ENCODE measurements around the gene HAO2. TPM values are rescaled to one million over a fixed set of nuclear protein-coding genes. Genes with fewer than 3 reads are reported as not detected.

HAO2 gene
- total RNA-seq, 1 donor from 2014 or later: not detected

GRCh38 chr1:119380304-119380703 lies 11.7 kb downstream of the HAO2 start:
- DNase-seq: no peak
- Histone ChIP-seq H3K27ac (replicated peaks) (no peak overlapping the region), H3K4me1 (no peaks in the 10 kb centered on the region), H3K9me3 (replicated peaks) (peaks cover 8% of the 10 kb centered on the region), H3K36me3 (no peaks in the 10 kb centered on the region), H3K27me3 (ENCODE audit: low read depth) (no peaks in the 10 kb centered on the region), H3K4me3 (no peak overlapping the region)
- intact Hi-C loops (cut with micrococcal nuclease): no loop called here
- no peak for TF ChIP-seq CTCF (IDR thresholded peaks at IDR 0.05; ENCODE audit: borderline replicate concordance)

GRCh38 chr1:119380983-119381662 lies 12.5 kb downstream of the HAO2 start:
- H3K4me1 ChIP-seq: no peaks in the 10 kb centered on the region
- H3K9me3 ChIP-seq (replicated peaks): peaks cover 8% of the 10 kb centered on the region
- no peak overlapping the region for H3K4me3 ChIP-seq
- TF ChIP-seq CTCF (IDR thresholded peaks at IDR 0.05; ENCODE audit: borderline replicate concordance): no peak
- H3K27me3 ChIP-seq (ENCODE audit: low read depth): peaks cover under 1% of the 10 kb centered on the region
- intact Hi-C loops (cut with micrococcal nuclease): no loop called here
- H3K27ac ChIP-seq (replicated peaks): no peak overlapping the region
- H3K36me3 ChIP-seq: no peaks in the 10 kb centered on the region
- DNase-seq: no peak

GRCh38 chr1:119384591-119384990 lies 16.0 kb downstream of the HAO2 start:
- DNase-seq: no peak
- no peaks in the 10 kb centered on the region for H3K9me3 ChIP-seq (replicated peaks)
- no peaks in the 10 kb centered on the region for H3K4me1 ChIP-seq
- intact Hi-C loops (cut with micrococcal nuclease): no loop called here
- no peak overlapping the region for H3K27ac ChIP-seq (replicated peaks)
- no peaks in the 10 kb centered on the region for H3K36me3 ChIP-seq
- no peak overlapping the region for H3K4me3 ChIP-seq
- TF ChIP-seq CTCF (IDR thresholded peaks at IDR 0.05; ENCODE audit: borderline replicate concordance): no peak
- H3K27me3 ChIP-seq (ENCODE audit: low read depth): peaks cover 5% of the 10 kb centered on the region

- Histone ChIP-seq H3K27me3 (ENCODE audit: low read depth) (peaks cover 5% of the 10 kb centered on the region), H3K36me3 (no peaks in the 10 kb centered on the region), H3K9me3 (replicated peaks) (no peaks in the 10 kb centered on the region), H3K4me1 (no peaks in the 10 kb centered on the region), H3K4me3 (no peak overlapping the region), H3K27ac (replicated peaks) (no peak overlapping the region)
- intact Hi-C loops (cut with micrococcal nuclease): no loop called here
- TF ChIP-seq CTCF (IDR thresholded peaks at IDR 0.05; ENCODE audit: borderline replicate concordance): no peak
- no peak for DNase-seq
Observed at GRCh38 chr1:119385650-119386049, 17.1 kb downstream of the HAO2 start.

- no peak for DNase-seq
- H3K27me3 ChIP-seq (ENCODE audit: low read depth): peaks cover 5% of the 10 kb centered on the region
- no peaks in the 10 kb centered on the region for H3K4me1 ChIP-seq
- H3K36me3 ChIP-seq: no peaks in the 10 kb centered on the region
- intact Hi-C loops (cut with micrococcal nuclease): no loop called here
- no peak overlapping the region for H3K27ac ChIP-seq (replicated peaks)
- no peak for TF ChIP-seq CTCF (IDR thresholded peaks at IDR 0.05; ENCODE audit: borderline replicate concordance)
- no peaks in the 10 kb centered on the region for H3K9me3 ChIP-seq (replicated peaks)
- H3K4me3 ChIP-seq: no peak overlapping the region
Observed at GRCh38 chr1:119387858-119388257, 19.3 kb downstream of the HAO2 start.
